NCI-H2196 treated with DMSO at 0.1 percent for 48 hours (cell line): ENCODE results near the gene NKAIN4.
"Not testable (repeated sequence)": the region's sequence is repeated elsewhere in the genome, so short reads cannot be mapped to it uniquely, and the experiment has no call there.

Experiments used
- DNase-seq: peaks from one replicate; lab custom pipeline; 2025; ENCODE audit not compliant: unreplicated experiment; lab: John Stamatoyannopoulos, UW

NKAIN4 gene

DNA sequence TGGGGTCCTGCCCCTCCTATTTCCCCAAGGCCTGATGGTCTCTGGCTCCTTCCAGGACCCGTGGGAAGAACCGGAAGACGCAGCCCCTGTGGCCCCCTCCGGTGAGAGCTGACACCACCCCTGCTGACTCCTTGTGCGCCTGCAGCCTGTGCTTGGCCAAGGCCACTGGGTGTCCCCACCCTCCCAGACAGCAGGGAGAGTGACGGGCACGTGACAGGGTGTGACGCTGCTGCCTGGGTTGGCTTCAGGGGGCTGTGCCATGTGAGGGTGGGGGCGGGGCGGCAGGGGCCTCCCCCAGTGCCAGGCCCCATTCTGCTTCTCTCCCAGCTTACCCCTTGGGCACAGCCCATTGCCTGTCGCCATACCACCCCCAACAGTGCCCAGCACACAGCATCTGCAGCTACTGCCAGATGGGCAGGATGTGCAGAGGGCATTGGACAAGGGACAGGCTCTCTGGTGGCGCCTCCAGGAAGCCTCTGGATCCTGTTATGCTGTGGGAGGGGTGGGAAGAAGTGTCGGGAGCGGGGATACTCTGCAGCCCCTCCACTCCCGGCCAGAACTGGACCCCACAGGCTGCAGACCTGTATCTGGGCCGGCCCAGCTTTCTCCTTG lies 15.6 kb downstream of the NKAIN4 start:
- no peak for DNase-seq

- no peak for DNase-seq
Measured at GRCh38 chr20:63238031-63238430, 16.2 kb downstream of the NKAIN4 start.

DNA sequence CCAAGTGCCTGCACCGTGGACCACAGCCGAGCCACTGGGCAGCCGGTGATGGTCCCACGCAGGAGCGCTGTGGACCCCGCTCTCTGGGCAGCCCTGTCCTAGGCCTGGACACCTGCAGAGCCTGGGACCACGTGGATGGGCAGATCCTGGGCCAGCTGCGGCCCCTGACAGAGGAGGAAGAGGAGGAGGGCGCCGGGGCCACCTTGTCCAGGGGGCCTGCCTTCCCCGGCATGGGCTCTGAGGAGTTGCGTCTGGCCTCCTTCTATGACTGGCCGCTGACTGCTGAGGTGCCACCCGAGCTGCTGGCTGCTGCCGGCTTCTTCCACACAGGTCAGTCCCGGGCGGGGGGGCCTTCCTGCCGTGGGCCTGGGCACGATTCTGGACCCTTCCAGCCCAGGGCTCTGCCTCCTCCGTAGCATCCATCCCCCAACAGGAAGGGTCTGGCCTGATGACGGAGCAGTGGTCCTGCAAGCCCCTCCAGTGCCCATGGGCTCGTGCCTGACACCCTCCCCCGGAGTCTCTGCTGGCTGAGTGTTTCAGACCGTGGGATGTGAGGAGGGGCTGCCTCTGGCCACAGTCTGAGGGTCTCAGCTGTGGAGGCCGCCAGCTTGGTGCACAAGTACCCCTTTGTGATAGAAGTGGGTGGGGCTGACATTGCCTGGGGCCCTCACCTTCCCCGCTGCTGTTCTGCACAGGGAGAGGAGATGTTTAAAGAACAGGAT lies 18.0 kb downstream of the NKAIN4 start:
- DNase-seq = no peak

DNA sequence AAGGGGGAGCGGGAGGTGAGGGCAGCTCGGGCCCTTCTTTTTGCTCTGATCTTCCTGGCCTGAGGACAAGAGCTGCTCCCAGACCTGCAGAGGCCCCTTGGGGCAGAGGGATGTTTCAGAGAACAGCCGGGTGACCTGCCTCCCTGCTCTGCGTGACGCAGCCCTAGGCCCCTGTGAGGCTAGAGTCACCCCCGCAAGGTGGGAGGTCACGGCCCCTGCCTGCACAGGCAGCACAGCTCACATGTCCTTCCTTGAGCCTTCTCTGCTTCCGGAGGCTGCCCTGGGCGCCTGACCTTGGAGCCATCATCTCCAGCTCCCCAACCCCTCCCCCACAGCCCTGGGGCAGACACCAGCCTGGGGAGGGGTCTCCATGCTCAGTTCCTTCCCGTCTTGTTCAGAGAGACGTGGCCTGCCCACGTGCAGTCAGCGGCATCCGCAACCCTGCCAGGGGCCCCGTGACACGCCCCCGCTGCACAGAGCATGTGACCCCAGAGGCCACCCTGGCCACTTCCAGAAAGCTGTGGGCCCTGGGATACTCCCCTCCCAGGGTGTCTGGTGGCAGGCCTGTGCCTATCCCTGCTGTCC lies 18.8 kb downstream of the NKAIN4 start, which contains the start of gene BIRC7:
Gene BIRC7 (plus strand): TSS at position 507 of the 585 bp plus-strand sequence. CDS start 192 bp downstream, outside the sequence.
- DNase-seq = no peak

DNA sequence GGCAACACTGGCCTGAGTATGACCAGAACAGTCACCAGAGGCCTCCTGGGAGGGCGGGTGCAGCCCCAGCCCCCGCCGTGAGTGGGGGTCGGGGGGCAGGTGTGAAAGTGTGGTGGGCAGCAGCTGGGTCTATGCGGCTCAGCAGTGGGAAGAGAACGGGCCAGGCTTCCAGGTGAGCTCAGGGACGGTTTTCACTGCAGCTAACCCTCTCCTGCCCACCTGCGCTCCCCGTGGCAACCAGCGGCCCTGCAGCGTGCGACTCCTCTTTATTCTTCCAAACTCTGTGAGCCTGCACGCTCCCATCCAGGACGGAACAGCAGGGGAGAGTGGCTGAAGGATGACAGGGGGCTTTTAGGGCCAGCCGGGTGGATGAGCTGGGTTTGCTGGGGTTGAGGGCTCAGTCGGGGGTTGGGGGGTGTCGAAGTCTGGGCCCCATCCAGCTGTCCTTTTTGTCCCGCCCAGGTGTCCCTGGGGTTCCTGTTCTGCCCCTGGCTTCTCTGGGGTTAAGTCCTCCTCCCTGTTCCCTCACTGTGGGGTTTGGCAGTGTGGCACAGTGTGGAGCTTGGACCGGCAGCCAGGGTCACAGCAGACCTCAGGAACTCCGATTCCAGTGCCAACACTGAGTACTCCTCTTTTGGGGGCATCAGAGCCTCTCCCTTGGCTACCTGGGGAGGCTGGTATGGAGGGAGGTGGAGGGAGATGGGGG lies 19.4 kb downstream of the NKAIN4 start:
- DNase-seq = no peak

GRCh38 chr20:63233924-63234323 lies 20.3 kb downstream of the NKAIN4 start:
- DNase-seq = no peak

GRCh38 chr20:63233061-63233344 lies 21.3 kb downstream of the NKAIN4 start:
- DNase-seq = no peak

DNA sequence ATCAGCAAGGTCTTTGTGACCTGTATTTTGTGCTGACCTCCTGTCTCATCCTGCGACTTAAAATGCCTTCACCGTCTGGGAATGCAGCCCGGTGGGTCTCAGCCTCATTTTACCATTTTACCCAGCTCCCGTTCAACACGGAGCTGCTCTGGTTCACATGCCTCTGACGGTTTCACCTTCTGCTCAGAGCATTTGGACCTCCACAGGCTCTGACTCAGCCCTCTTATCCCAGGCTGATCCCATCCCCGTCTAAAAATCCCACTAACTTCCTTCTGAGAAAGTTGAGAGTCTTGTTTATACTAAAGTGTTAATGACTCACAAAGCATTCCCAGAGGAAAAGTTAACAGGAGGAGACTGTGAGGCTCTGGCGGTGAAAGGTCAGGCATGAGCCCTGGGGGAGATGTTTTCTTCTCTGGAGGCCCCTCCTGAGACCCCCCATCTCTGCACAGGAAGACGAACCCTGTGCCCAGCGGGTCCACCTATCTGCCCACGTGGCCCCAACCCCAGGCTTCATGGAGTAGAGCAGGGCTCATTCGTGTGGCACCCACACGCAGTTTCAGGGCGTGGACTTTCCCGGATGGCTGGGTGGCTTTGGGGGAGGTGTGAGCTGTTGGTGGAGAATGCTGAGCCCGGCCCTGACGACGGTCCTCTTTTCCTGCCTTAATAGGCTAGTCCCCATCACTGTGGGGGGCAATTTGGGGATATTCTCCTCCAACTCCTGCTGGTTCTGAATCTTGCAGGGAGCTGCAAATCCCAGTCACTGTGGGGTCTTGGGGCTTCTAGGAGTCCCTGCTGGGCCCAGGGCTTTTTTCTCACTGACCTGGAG lies 21.8 kb downstream of the NKAIN4 start:
- DNase-seq = no peak

DNA sequence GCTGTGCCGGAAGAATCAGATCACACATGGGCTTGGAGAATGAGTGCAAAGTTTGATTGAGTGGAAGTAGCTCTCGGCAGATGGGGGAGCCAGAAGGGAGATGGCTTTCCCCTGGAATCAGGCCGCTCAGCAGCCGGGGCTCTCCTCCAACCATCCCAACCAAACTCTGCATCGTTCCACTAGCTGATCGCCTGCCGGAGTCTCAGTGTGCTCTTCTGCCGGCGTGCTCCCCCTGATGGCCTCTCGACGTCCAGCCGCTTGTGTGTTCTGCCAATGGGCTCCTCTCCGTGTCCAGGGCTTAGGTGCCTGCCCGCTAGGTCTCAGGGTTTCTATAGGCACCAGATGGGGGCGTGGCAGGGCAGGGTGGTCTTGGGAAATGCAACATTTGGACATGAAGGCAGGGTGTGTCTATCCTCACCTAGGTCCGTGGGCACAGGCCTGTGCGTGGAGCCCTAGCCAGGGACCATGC lies 23.4 kb downstream of the NKAIN4 start:
- no peak for DNase-seq

DNA sequence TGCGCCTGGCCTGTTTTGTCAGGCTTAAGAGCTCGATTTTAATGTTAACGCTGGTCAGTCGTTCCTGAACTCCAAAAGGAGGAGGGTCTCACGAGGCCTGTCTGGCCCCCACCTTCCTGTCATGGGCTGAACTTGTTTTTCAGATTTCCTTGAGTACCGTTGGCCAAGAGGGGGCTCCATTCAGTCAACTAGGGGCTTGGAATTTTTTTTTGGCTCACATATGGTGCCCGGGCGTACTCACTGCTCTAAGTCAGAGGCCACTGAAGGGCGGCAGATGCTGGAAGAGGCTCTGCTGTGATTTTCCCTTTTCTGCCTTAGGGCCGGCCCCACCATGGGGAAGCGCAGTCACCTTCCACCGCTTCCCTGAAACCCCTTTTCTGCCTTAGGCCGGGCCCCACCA lies 25.5 kb downstream of the NKAIN4 start:
- no peak for DNase-seq

- DNase-seq = no peak
Measured at GRCh38 chr20:63227260-63227659, 27.0 kb downstream of the NKAIN4 start.

GRCh38 chr20:63226042-63226943 lies 28.0 kb downstream of the NKAIN4 start:
- no peak for DNase-seq

DNA sequence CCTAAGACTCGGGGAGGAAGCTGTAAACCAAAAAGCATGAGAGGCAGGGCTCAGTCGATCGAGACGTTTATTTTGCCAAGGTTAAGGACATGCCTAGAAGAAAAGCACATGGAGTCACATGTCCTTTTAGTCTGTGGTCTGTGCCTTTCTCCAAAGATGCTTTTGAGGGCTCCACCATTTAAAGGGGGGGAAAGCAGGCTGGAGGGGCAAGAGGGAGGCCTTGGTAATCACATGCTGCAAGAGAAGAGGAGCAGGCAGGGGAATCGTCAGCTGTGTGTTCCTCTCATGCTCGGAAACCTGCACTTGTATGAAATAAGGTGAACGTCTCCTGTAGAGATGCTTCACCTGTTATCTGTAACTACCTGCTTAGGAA lies 29.2 kb downstream of the NKAIN4 start:
- DNase-seq = peak; percentile 64

- peak; percentile 65 for DNase-seq
Measured at GRCh38 chr20:63224412-63225081, 29.7 kb downstream of the NKAIN4 start.

GRCh38 chr20:63223826-63224207 lies 30.4 kb downstream of the NKAIN4 start:
- no peak for DNase-seq

DNA sequence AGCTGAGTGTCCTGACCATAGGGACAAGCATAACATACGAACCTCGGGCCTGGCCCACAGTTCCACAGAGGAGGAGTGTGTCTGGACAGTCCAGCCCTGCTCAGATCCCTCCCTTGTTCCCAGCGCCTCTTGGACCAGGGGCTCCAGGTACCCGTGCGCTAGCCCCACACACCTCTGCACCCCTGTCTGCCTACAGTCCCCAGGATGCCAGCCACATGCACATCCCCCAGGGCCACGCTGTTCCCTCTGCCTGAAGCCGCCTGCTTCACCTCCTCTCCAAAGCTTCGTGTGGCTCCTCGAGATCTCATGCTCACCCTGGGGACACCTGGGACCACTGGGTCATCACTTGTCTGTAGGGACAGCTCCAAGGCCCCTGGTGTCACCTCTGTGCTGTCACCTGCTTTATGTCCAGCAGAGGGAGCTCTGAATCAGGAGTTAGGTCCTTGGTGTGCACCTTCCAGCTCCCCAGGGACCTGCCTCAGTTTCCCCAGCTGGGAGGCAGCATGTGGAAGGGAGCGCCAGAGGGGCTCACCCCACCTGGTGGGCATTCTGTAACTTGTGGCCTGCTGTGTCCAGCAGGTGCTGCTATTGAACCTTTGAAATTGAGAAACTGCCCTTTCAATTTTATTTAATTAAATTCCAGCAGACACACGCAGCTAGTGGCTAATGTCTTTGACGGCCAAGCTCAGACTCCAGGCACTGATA lies 31.0 kb downstream of the NKAIN4 start:
- DNase-seq = no peak

DNA sequence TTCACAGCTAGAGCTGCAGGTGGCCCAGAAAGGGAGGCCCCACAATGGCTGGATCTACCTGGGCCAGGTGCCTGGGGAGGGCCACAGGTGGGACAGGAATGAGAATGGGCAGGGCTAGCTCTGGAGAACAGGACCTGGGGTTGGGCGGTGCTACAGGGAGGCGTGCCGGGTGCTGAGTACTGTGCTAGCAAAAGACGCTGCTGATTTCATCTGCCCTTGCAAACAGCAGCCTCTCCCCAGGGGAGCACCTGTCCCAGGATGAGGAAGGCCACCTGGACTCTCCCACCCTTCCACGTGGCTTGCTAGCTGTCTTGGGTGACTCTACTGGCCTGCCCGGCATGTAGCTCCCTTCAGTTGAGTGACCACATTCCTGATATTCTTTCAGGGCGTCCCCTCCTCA lies 31.7 kb downstream of the NKAIN4 start:
- DNase-seq = no peak

- not testable (repeated sequence) for DNase-seq
Measured at GRCh38 chr20:63221400-63222053, 32.7 kb downstream of the NKAIN4 start.
